Pancreas (tissue), 10 donors: ENCODE results near the gene OR4K2. TPM values are rescaled to one million over a fixed set of nuclear protein-coding genes. Genes with fewer than 3 reads are reported as not detected.
"Not testable (repeated sequence)": the region's sequence is repeated elsewhere in the genome, so short reads cannot be mapped to it uniquely, and the experiment has no call there.

Experiments used
- ATAC-seq, 4 donors: fragments of 200-7000 bp; cut with Tn5 transposase; one replicate each; pipeline versions ENCODE4 v1.8.0 to v1.9.1; 2020; ENCODE audit warnings: mild to moderate bottlenecking in 4 of 4, moderate library complexity in 4 of 4
- DNase-seq, 6 donors: peaks; one replicate each; pipeline ENCODE4 v3.0.0-alpha.2; 2020
- FAIRE-seq: peaks from 2 replicates; lab custom pipeline; 2012; peaks lifted over from hg19 to GRCh38; lab: Jason Lieb, UNC
- H3K27ac ChIP-seq, 4 donors: fragments of 200-600 bp; sonication (generic); 1 replicate in 3 of 4; 2 replicates in 1 of 4; pipeline versions ENCODE4 v1.5.0 to v1.8.0; 2020
- H3K27me3 ChIP-seq, 4 donors: fragments of 200-600 bp; one replicate each; pipeline ENCODE4 v1.8.0; 2021
- H3K36me3 ChIP-seq, 3 donors: fragments of 200-600 bp; sonication (generic) in 1 of 3; one replicate each; pipeline versions ENCODE4 v1.5.0 to v1.8.0; 2020 to 2021
- H3K4me1 ChIP-seq, 3 donors: fragments of 200-600 bp; one replicate each; pipeline ENCODE4 v1.8.0; 2021
- H3K4me3 ChIP-seq, 4 donors: fragments of 200-600 bp; sonication (generic) in 2 of 4; one replicate each; pipeline versions ENCODE4 v1.5.0 to v1.8.0; 2020 to 2021
- H3K9me3 ChIP-seq, 4 donors: fragments of 200-600 bp; one replicate each; pipeline ENCODE4 v1.8.0; 2021
- CTCF ChIP-seq, 4 donors: fragments of 200-600 bp; sonication (generic) in 3 of 4; IDR thresholded peaks; one replicate each; pipeline versions ENCODE4 v1.5.0 to v1.8.0; 2021; ENCODE audit warnings: antibody characterized with exemption in 4 of 4
- WGBS, 2 donors: extraction: QIAGEN DNeasy Blood & Tissue Kit; methylation state at CpG; one replicate each; pipeline ENCODE4 v1.1.7; 2013; 5-methylcytosine and 5-hydroxymethylcytosine counted together
- intact Hi-C, 3 donors: fragments of 100-400 bp; cut with DNase I; formaldehyde crosslinking; loops; one replicate each; pipeline versions ENCODE4 v1.11.1 to v1.14.2; 2022
- polyA plus RNA-seq, 2 donors: library from polyadenylated mRNA; stranded (reverse); fragments of 200-250 nt; gene quantifications; one replicate each; pipeline ENCODE4 v1.2.3, GENCODE V29; 2013
- total RNA-seq, 6 donors: library from RNA; stranded (reverse); fragmentation: NEBNext Ultra II Directional in 4 of 6; extraction: Animal tissue kit (Norgen Biotek cat#: 25700) in 4 of 6; gene quantifications; one replicate each; pipeline versions ENCODE4 v1.2.1 to v1.2.4, GENCODE V29; 2021 to 2023
- donor health status: healthy with polysubstance abuse.
- donor health status: DM: no; HTN: no; CAD: no; lungs with moderate emphysema.
- donor health status: DM: no; HTN: no; CAD: no.
- donor health status: control.
- donor health status: control.
- donor health status: Bipolar disorder and iron deficiency.
- donor health status: DM: yes; HTN: yes; CAD: no.
- donor health status: DM: no; HTN: no; CAD: no.
- donor health status: DM: no; HTN: no; CAD: no.
- donor health status: DM: yes; HTN: yes; CAD: no.

OR4K2 gene
- total RNA-seq (not detected), polyA plus RNA-seq (under 1 TPM in 1 of 2 donors, not detected in 1; 0.02 TPM)

- intact Hi-C loops: no loop called here
- ATAC-seq: no peak
- peaks cover 0 to 5% (median 0%) of the 10 kb centered on the region in 4 donors for H3K27me3 ChIP-seq
- DNase-seq: no peak
- H3K36me3 ChIP-seq: no peaks in the 10 kb centered on the region
- WGBS, 2 donors: 30 to 38% methylated on average over 2 of the region's 2 CpGs
- no peak for TF ChIP-seq CTCF (IDR thresholded peaks at IDR 0.05)
- no peak within 1 kb of the TSS for H3K27ac ChIP-seq
- no peaks in the 10 kb centered on the region for H3K4me1 ChIP-seq
- FAIRE-seq: no peak
- H3K4me3 ChIP-seq: no peak within 1 kb of the TSS
- no peaks in the 10 kb centered on the region for H3K9me3 ChIP-seq
Observed at GRCh38 chr14:19874842-19875241, at the start of gene OR4K2. OR4K2 (plus strand) TSS chr14:19875142; CDS start chr14:19876268, 1,126 bp downstream.

- 45 to 47% methylated on average over 12 of the region's 12 CpGs for WGBS, 2 donors
- intact Hi-C loops, H3K9me3 ChIP-seq, H3K27ac ChIP-seq, DNase-seq, H3K36me3 ChIP-seq, ATAC-seq, H3K4me1 ChIP-seq, H3K27me3 ChIP-seq, H3K4me3 ChIP-seq, FAIRE-seq: not testable (repeated sequence)
Observed at GRCh38 chr14:19827626-19828244, 47.2 kb upstream of the OR4K2 start.

- DNase-seq: no peak
- Histone ChIP-seq H3K27ac (no peak overlapping the region), H3K4me1 (no peaks in the 10 kb centered on the region), H3K4me3 (no peak overlapping the region), H3K36me3 (no peaks in the 10 kb centered on the region), H3K27me3 (no peaks in the 10 kb centered on the region), H3K9me3 (no peaks in the 10 kb centered on the region)
- intact Hi-C loops: no loop called here
- peak in 1 of 4 donors; percentile 67 for ATAC-seq
- no peak for FAIRE-seq
- WGBS, 2 donors: 66 to 77% methylated on average over 2 of the region's 2 CpGs
- no peak for TF ChIP-seq CTCF (IDR thresholded peaks at IDR 0.05)
Observed at GRCh38 chr14:19828314-19828713, 46.6 kb upstream of the OR4K2 start.

- H3K27ac ChIP-seq, H3K9me3 ChIP-seq, H3K4me3 ChIP-seq, ATAC-seq, intact Hi-C loops, H3K27me3 ChIP-seq, FAIRE-seq, H3K4me1 ChIP-seq, H3K36me3 ChIP-seq: not testable (repeated sequence)
- peak in 1 of 6 donors; percentile 66 for DNase-seq
- 56 to 71% methylated on average over 8 of the region's 8 CpGs for WGBS, 2 donors
Observed at GRCh38 chr14:19834203-19834848, 40.6 kb upstream of the OR4K2 start.

- intact Hi-C loops: no loop called here
- H3K4me1 ChIP-seq: no peaks in the 10 kb centered on the region
- ATAC-seq: no peak
Observed at GRCh38 chr14:19838433-19838832, 36.5 kb upstream of the OR4K2 start.

More at GRCh38 chr14:19838433-19838832, 36.5 kb upstream of the OR4K2 start:
- Histone ChIP-seq H3K36me3 (no peaks in the 10 kb centered on the region), H3K27me3 (no peaks in the 10 kb centered on the region), H3K4me3 (no peak overlapping the region), H3K27ac (no peak overlapping the region), H3K9me3 (no peaks in the 10 kb centered on the region)
- FAIRE-seq: no peak
- no peak for DNase-seq
- no peak for TF ChIP-seq CTCF (IDR thresholded peaks at IDR 0.05)
